GM12878 (cell line): ENCODE measurements around the gene CCL23.

Source experiments
- BRCA1 ChIP-seq: IDR thresholded peaks from 2 replicates; pipeline ENCODE4 v1.6.1; 2011; ENCODE audit warnings: low read depth, low read length, improper control_type of control experiment
- NFXL1 ChIP-seq: fragments of 450-650 bp; IDR thresholded peaks from 2 replicates; pipeline ENCODE4 v1.6.1; 2017; ENCODE audit warnings: antibody characterized with exemption, mild to moderate bottlenecking, borderline replicate concordance
- TF ChIP-seq, protein P1 (sequence below): fragments of 450-650 bp; IDR thresholded peaks from 2 replicates; pipeline ENCODE4 v1.6.1; 2014; ENCODE audit warnings: mild to moderate bottlenecking

DNA sequence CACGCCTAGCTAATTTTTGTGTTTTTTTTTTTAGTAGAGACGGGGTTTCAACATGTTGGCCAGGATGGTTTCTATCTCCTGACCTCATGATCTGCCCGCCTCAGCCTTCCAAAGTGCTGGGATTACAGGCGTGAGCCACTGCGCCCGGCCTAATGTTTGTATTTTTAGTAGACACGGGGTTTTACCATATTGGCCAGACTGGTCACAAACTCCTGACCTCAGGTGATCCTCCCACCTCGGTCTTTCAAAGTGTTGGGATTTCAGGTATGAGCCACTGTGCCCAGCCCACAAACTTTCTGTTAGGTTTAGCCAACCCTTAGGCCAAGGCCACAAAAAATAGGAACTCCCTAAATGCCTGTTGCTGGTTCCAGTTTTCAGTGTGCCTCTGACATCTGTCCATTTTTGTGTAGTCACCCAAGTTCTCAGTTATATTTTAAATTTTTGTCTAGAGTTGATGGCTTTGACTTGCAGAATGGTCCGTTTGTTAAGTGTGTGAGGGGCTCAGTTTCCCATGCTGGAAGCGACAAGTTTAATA lies 49.2 kb downstream of the CCL23 start:
- TF ChIP-seq BRCA1 (no peak), NFXL1 (no peak)
- TF ChIP-seq, protein P1, sequence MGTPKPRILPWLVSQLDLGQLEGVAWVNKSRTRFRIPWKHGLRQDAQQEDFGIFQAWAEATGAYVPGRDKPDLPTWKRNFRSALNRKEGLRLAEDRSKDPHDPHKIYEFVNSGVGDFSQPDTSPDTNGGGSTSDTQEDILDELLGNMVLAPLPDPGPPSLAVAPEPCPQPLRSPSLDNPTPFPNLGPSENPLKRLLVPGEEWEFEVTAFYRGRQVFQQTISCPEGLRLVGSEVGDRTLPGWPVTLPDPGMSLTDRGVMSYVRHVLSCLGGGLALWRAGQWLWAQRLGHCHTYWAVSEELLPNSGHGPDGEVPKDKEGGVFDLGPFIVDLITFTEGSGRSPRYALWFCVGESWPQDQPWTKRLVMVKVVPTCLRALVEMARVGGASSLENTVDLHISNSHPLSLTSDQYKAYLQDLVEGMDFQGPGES, result no peak
